GM21619 (cell line): Measurements from ENCODE around the gene MPP2.
"Not testable (repeated sequence)": the region's sequence is repeated elsewhere in the genome, so short reads cannot be mapped to it uniquely, and the experiment has no call there.

Experiments
- ATAC-seq: cut with Tn5 transposase; IDR thresholded peaks from one replicate; pipeline ENCODE4 v1.9.1; 2021; ENCODE audit not compliant: unreplicated experiment

Gene MPP2, protein sequence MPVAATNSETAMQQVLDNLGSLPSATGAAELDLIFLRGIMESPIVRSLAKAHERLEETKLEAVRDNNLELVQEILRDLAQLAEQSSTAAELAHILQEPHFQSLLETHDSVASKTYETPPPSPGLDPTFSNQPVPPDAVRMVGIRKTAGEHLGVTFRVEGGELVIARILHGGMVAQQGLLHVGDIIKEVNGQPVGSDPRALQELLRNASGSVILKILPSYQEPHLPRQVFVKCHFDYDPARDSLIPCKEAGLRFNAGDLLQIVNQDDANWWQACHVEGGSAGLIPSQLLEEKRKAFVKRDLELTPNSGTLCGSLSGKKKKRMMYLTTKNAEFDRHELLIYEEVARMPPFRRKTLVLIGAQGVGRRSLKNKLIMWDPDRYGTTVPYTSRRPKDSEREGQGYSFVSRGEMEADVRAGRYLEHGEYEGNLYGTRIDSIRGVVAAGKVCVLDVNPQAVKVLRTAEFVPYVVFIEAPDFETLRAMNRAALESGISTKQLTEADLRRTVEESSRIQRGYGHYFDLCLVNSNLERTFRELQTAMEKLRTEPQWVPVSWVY

DNA sequence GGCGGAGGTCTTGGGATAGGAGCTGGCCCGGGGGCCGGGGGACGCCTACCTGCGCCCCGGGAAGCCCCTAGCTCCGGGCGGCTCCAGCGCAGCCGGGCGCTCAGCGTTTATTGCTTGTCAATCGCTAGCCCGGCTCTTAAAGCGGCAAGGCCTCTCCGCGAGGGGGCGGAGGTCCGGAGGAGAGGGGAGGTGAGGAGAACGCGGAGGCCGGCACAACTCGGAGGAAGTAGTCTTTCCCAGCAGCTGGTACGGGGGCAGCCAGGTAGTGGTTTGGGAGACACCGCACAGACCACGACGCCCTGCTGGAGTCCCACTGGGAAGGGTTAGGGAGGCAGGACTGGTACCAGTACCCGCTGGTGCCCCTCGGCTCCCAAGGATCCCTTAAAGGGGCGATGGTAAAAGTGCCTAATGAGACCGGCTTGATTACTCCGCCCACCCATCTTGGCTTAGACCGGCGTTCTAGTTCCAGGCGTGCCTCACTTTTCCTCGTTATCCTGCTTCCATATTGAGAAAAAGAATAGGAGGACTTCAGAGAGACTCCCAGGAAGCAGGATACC, at the start of gene MPP2:
MPP2 (minus strand) TSS at position 112 of the 557 bp plus-strand sequence. CDS start 3,076 bp downstream, outside the sequence.
- ATAC-seq: no peak

DNA sequence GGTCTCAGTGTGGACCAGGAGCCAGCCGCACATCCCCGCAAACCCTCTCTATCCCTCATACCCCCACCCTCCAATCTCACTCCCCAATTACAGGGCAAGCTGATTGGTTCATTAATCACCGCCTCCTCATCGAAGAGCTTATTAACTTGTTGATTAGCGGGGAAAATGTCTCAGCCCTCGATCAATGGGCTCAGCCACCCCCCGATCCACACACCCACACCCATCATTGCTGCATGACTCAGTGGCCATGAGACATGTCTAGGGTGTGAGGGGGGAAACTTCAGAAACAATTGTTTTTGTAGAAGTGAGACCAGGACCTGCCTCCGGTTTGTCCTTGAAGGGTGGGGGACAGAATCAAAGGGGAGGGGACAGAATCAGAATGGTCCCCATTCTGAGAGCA, 48.9 kb upstream of the MPP2 start:
- no peak for ATAC-seq

DNA sequence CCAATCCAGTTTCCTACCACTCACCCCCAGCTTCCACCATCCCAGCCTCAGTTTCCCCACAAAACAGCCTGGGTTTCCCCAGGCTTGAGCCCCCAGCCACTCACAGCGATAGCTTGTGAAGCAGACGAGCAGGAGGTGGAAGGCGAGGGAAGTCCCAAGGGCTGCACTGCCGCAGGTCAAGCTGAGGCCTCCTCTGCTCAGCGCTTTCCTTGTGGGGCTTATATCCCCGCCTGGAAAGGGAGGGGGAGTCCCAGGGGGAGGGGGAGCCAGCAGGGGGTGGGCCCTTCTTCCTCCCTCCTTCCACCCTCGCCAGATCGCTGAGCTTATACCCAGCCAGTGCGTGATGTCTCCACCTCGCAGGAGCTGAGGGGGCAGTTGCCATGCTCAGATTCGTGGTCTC, 46.4 kb upstream of the MPP2 start, which contains the start of gene PYY:
PYY (minus strand) TSS at position 195 of the 400 bp plus-strand sequence. CDS start 457 bp downstream, outside the sequence.
- no peak for ATAC-seq

DNA sequence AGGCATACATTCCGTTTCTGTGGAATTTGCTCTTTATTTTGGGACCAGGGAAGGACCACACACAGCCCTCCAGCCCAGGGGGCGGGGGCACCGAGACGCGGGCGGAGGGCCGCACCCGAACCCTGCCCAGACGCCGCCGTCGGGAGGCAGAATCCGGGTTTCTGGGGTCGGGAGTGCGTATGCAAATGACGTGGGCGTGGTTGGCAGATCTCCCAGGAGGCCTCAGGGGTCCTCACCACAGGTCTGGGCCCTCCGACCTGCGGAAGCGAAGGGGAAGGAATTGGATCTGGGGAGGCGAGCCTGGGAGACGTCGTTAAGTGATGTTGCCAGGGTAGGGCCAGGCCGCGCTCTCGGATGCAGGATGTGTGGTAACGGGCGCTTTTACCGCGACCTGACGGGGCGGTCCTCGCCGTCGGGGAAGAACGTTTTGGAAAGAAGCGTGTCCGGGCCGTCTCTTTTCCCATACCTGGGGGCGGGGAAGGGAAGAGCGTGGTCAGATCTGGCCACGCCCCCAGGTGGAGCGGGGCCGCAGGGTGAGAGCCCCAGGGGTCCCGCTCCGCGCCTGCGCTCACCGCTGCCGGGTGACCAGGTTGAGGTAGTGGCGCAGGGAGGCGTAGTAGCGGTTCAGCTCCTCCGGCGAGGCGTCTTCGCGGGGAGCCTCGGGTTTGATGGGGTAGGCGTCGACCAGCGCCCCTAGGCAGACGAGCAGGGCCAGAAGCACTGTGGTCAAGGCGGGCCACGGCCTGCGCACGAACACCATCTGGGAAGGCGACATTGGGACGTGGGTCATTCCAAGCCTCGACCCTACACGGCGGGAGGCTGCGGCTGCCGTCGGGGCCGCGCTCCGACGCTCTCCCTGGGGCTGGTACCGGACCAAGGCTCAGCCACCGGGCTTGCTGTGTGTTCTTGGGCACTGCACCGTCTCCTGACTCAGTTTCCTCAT, 45.7 kb upstream of the MPP2 start:
- ATAC-seq: no peak

DNA sequence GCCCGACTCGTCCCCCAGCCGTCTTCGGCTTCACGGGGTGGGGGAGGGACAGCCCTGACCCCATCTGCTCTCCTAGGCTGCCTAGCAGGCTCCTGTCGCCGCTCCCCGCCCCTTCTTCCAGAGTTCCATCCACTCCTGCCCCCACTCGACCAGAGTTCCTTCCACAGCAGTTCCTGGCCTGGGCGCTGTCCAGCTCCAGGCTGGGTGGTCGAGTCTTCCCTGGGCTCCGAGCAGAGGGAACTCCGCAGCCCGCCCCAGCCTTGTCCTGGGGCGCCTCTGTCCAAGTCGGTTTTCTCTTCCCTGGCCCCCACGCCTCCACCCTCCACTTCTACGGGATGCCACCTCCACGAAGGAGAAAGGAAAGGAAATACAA, 45.0 kb upstream of the MPP2 start:
- no peak for ATAC-seq

DNA sequence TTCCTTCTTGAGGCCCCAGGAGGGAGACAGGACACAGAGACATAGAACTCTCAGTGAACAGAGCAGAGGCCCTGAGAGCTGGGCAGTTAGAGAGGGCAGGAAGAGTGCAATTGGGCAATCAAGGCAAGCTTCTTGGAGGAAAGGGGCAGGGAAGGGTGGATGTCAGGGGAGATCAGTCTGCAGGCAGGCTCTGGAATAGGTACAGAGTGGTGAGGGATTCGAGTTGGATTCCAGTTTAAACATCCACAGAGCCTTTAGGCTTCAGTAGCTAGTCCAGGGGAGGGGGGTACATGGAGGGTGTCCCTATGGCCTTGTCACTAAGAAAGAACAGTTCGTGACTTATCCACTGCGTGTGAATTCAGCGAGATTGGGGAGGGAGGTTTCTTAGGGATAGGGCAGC, 44.4 kb upstream of the MPP2 start:
- ATAC-seq: no peak

DNA sequence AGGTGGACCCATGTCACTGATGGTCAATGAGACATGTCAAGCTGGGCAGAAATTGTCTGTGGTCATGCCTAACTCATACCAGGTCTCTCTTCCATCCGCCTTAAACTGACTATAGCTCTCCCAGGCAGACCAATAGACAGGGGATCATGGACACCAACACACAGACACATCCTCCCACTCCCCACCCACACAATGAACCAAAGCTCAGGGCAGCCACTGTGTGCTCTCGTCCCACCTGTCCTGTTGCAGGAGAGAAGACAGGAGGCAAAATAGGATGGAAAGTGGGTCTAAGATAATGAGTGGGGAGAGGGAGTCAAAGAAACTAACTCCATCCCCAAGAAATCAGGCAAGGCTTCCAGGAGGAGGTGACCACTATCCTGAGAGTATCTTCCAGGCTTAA, 43.2 kb upstream of the MPP2 start:
- ATAC-seq: no peak

DNA sequence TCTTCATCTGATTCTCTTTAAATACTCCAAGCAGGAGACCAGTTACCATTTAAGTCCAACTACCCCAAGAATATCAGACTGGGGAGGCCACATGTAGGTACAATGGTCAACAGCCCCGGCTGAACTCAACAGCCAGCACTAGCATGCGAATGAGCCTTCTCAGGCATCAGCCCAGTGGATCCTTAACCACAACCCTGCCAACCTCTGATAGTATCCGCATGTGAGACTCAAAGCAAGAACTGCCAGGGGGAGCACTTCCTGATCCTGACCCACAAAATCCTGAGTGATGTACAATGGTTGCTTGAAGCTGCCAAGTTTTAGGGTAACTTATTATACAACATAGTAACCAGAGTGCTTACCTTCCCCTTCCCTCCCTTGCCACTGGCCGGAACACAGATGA, 42.4 kb upstream of the MPP2 start:
- ATAC-seq: no peak

DNA sequence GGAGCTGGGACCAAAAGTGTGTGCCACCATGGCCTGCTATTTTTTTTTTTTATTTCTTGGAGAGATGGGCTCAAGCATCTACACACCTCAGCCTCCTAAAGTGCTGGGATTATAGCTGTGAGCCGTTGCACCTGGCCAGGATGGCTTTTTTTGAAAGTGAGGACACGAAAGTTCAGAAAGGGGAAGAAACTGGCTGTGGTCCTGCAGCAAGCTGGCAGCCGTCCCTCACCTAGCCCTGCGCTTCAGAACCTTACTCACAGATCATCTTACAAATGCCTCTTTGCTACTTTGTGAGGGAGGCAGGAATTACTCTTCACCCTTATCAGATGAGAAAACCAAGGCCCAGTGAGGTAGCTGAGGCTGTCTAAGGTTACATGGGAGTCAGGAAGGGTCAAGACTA, 39.4 kb upstream of the MPP2 start:
- ATAC-seq: no peak

DNA sequence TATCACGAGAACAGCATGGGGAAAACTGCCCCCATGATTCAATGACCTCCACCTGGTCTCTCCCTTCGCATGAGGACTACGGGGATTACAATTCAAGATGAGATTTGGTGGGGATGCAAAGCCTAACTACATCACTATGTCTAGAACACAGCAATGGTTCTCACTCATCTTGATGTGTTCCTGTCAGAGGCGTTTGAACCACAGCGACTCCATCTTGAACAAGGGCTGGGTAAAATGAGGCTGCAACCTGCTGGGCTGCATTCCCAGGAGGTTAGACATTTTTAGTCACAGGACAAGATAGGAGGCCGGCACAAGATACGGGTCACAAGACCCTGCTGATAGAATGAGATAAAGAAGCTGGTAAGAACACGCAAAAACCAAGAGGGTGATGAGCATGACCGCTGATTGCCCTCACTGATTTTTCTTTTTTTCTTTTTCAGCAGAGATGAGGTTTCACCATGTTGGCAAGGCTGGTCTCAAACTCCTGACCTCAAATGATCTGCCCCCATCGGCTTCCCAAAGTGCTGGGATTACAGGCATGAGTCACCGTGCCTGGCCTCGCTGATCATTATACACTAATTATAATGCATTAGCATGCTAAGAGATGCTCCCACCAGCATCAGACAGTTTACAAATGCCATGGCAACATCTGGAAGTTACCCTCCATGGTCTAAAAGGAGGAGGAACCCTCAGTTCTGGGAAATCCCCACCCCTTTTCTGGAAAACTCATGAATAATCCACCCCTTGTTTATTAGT, 37.9 kb upstream of the MPP2 start:
- no peak for ATAC-seq

DNA sequence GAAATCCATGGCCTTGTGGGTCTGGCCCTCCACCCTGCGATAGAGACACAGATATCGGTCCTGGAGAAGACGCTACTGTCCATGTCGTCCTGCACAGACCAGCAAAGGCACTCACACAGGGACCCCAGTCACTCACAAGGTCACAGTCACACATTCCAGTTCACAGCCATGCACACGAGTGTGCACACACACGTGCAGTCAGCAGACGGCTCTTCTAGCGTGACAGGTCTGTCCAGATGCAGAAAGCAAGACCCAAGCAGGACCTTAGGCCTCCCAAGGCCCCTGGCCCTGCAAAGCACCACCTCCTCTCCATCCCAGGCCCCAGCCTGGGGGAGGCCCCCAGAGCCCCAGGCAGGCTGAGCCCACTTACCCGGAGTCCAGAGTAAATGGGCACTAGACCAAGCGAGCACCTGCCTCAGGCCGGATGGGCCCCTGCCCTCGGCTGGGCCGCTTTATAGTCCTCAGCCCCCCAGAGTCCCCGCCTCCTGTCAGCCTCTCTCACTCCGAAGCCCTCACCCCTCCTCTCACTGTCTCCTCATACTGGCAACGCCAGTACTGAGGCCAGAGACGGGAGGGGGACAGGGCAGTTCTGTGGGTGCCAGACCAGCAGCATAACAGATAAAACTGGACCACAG, 34.8 kb upstream of the MPP2 start, which contains the start of gene PPY:
PPY (minus strand) TSS at position 426 of the 635 bp plus-strand sequence. CDS start 822 bp downstream, outside the sequence.
- ATAC-seq: no peak

DNA sequence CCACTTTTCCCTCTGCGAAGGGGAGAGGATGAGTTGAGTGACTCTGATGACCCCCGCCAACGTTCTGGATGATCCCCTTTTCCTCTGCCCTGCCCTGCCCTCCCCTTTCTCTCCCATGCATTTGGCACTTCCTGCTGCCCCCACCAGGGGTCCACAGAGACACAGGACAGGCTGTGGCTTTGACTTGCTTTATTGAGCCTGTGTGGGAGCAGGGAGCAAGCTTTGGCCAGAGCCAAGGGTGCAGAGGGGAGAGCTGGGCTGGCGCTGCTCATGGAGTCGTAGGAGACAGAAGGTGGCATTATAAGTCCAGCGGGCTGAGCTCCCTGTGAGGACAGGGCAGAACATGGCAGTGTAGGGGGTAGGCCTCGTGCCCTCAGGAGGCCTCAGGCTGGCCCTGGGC, 33.3 kb upstream of the MPP2 start:
- no peak for ATAC-seq

DNA sequence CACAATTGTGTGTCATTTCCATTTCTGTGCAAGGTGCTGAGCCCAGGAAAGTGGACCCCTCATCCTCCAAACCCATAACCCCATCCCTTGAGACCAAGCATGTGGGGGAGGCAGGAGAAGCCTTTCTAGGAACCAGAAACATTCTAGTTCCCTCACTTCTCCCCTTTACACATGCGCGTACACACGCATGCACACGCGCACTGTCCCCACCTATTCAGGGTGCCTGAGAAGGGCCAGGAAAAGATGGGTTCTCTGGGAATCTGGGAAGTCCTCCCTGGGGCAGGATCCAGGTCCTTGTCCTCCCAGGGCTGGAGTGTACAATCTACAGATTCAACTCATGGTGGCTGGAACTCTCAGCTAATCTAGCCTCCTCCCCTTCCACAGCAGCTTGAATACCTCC, 32.5 kb upstream of the MPP2 start:
- ATAC-seq: no peak

DNA sequence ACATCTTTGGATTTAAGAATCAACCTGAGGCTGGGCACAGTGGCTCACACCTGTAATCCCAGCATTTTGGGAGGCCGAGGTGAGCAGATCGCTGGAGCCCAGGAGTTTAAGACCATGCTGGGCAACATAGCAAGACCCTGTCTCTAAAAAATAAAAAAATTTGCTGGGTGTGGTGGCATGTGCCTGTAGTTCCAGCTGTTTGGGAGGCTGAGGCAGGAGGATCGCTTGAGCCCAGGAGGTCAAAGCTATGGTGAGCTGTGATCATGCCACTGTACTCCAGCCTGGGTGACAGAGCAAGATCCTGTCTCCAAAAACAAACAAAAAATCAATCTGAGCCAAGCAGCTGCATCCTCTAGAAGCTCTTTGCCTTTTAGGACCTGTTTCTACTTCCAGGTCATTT, 32.1 kb upstream of the MPP2 start:
- ATAC-seq: not testable (repeated sequence)

DNA sequence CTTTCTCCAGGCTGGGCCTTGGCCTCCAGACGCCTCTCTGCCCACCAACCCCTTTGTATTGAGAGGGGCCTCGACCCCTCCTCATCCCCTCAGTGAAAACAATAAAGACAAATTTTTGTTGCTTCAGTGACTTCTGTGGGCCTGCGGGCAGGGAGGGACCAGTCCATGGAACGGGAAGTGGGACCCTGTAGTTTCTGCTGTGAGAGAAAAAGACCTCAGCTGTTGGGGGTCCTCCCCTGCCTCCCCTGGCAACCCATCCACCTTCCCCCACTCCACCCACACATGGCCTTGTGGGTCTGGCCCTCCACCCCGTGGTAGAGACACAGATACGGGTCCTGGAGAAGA, 31.5 kb upstream of the MPP2 start:
- no peak for ATAC-seq

DNA sequence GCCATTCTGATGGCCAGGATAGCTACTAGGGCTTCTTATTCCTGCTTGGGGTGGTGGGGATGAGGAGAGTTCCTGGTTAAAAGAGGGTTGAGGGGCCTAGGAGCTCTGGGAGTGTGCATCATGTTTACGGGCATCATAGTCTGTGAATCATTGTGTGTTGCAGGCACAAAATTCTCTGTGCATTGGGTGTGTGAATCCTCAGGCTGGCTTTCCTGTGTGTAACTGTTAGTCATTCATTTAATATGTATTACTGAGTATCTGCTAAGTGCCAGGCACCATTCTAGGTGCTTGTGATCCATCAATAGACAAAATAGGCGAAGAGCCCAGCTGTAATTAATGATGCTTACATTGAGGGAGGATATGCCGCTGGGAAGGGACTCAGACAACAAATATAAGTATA, 29.1 kb upstream of the MPP2 start:
- no peak for ATAC-seq

DNA sequence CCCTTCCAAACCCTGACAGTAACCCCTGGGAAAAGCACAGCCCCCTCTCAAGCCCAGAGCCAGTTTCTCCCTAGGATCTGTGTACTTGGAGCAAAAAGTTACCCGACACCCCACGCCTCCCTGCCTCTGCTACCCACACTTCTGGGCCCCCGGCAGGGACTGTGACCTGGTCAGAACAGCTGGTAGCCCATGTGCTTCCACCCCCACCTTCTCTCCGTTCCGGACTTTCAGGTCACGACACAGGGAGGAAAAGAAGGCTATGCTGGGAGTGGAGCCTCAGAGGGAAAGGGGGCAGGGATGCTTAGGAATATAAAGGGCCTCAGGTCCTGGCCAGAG, 28.6 kb upstream of the MPP2 start:
- no peak for ATAC-seq

DNA sequence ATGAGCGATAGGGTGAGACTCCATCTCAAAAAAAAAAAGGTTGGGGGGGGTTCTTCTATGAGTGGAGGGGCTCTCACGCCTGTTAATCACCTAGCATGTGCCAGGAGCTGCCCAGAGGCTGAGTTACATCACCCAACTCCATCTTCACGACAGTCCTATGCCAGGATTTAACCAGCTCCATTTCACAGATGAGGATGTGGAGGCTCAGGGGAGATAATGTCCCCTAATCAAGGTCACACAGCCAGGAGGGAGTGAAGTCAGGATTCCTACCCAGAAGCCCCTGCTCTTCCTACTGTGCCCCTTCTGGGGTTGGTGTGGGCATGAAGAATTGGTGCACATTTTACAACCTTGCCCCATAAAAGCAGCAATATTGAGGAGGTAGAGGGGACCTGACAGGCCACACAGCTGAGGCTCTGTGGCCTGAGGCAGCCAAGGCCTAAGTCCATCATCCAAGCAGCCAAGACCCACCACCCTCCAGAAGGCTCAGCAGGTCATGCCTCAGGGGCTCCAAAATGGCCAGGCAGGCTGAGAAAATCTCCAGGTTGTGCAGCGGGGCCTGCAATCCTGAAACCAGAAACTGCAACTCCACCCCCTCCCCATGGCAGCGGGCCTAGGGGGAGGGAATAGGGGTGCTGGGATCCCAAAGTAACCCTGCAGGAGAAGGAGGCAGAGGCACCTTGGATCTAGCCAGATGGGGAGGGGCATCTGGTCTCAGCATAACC, 28.0 kb upstream of the MPP2 start:
- ATAC-seq: no peak

DNA sequence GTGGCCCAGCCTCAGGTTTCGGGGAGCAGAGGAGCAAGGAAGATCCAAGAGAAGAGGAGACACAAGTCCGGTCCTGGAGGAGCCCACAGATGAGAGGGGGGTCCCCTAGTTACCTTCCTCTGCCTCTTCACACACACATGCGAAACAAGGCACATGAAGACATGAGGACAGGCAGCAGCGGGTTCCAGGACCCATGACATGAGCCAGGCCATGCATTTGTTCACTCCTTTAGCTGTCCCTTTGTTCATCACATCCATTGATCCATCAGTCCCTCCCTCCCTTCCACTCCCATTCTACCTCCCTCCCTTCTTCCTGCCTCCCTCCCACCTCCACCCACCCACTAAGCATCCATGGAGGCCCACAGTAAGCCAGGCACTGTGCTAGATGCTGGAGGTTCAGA, 25.6 kb upstream of the MPP2 start:
- ATAC-seq: no peak

DNA sequence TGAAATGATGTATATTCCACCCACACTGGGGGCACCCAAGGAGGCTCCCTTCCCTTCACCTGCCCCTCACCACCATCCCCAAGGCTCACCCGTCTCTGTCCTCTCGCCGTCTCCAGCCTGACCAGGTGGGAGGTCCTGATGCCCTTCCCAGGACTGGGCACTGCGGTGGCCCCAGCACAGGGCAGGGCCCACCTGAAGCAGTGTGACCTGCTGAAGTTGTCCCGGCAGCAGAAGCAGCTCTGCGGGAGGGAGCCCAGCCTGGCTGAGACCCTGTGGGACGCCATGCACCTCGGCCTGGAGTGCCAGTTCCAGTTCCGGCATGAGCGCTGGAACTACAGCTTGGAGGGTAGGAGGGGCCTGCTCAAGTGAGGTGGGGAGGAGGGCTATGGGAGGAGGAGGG, 25.0 kb upstream of the MPP2 start:
- ATAC-seq: no peak
